ENCODE results near the gene SUPT5H.

GRCh38 chr19:39412100-39412866 is 33.1 kb upstream of the SUPT5H start, which contains the start of gene PLEKHG2:
- TF ChIP-seq CTCF (IDR thresholded peaks at IDR 0.05; ENCODE audit: control extremely low read depth in 1 of 3, insufficient read depth in 1 of 3, low read depth in 1 of 3, low read length in 3 of 3) = peak; percentile 76 to 85 (median 81)
- TF ChIP-seq POLR2A (IDR thresholded peaks at IDR 0.05; ENCODE audit: control extremely low read depth in 1 of 2, low read depth in 2 of 2, low read length in 2 of 2) = peak; percentile 68 to 93

Measured in H1 (cell line).